ENCODE measurements around the gene FBXO2.

FBXO2 gene

GRCh38 chr1:11651017-11651416 lies 3.2 kb downstream of the FBXO2 start:
- no peak for DNase-seq

- peak; percentile 86 for DNase-seq
These were observed 3.8 kb downstream of the FBXO2 start for GRCh38 chr1:11650331-11650991.

- no peak for DNase-seq
These were observed 4.5 kb downstream of the FBXO2 start for GRCh38 chr1:11649624-11650330.

GRCh38 chr1:11649237-11649623 lies 5.0 kb downstream of the FBXO2 start:
- DNase-seq, result no peak

GRCh38 chr1:11648732-11649158 lies 5.5 kb downstream of the FBXO2 start:
- DNase-seq, result peak; percentile 40

- DNase-seq, result no peak
These were observed 6.2 kb downstream of the FBXO2 start for GRCh38 chr1:11648039-11648438.

- no peak for DNase-seq
These were observed 6.9 kb downstream of the FBXO2 start for GRCh38 chr1:11647333-11647732.

- no peak for DNase-seq
These were observed 7.9 kb downstream of the FBXO2 start for GRCh38 chr1:11646317-11646716.

- peak; percentile 89 for DNase-seq
These were observed 8.5 kb downstream of the FBXO2 start for GRCh38 chr1:11645670-11646265.

GRCh38 chr1:11645270-11645669 lies 9.0 kb downstream of the FBXO2 start:
- no peak for DNase-seq

GRCh38 chr1:11643782-11644181 lies 10.4 kb downstream of the FBXO2 start:
- no peak for DNase-seq

- DNase-seq, result peak; percentile 78
These were observed 11.7 kb downstream of the FBXO2 start for GRCh38 chr1:11642418-11643017.

GRCh38 chr1:11641776-11642305 lies 12.4 kb downstream of the FBXO2 start:
- DNase-seq, result no peak

- DNase-seq, result no peak
These were observed 13.3 kb downstream of the FBXO2 start for GRCh38 chr1:11640944-11641343.

GRCh38 chr1:11640101-11640500 lies 14.1 kb downstream of the FBXO2 start:
- DNase-seq, result no peak

GRCh38 chr1:11639372-11639771 lies 14.9 kb downstream of the FBXO2 start:
- DNase-seq, result no peak

GRCh38 chr1:11638121-11638520 lies 16.1 kb downstream of the FBXO2 start:
- DNase-seq, result no peak

GRCh38 chr1:11634365-11635192 lies 19.6 kb downstream of the FBXO2 start:
- DNase-seq, result no peak

- no peak for DNase-seq
These were observed 24.8 kb downstream of the FBXO2 start for GRCh38 chr1:11629184-11630016.

GRCh38 chr1:11628767-11629166 lies 25.5 kb downstream of the FBXO2 start:
- no peak for DNase-seq

GRCh38 chr1:11626551-11626950 lies 27.7 kb downstream of the FBXO2 start:
- DNase-seq, result no peak

- DNase-seq, result no peak
These were observed 30.5 kb downstream of the FBXO2 start for GRCh38 chr1:11623702-11624101.
